HK-2 (cell line): ENCODE measurements around the gene MSMP.

Experiments
- DNase-seq: peaks from one replicate; pipeline ENCODE4 v3.0.0-alpha.2; 2018; ENCODE audit not compliant: unreplicated experiment

MSMP gene

GRCh38 chr9:35771534-35771933 is 17.5 kb upstream of the MSMP start:
- DNase-seq = no peak

GRCh38 chr9:35771075-35771433 is 17.0 kb upstream of the MSMP start:
- DNase-seq = no peak

- DNase-seq = no peak
These were observed 15.7 kb upstream of the MSMP start for GRCh38 chr9:35769763-35770162.

- no peak for DNase-seq
These were observed 13.4 kb upstream of the MSMP start for GRCh38 chr9:35767458-35767857.

GRCh38 chr9:35766997-35767396 is 12.9 kb upstream of the MSMP start:
- DNase-seq = no peak

- no peak for DNase-seq
These were observed 9.7 kb upstream of the MSMP start for GRCh38 chr9:35763803-35764202.

- DNase-seq = no peak
These were observed 9.1 kb upstream of the MSMP start for GRCh38 chr9:35763181-35763580.

- DNase-seq = no peak
These were observed 6.6 kb upstream of the MSMP start for GRCh38 chr9:35760651-35761050.

- no peak for DNase-seq
These were observed 5.7 kb upstream of the MSMP start for GRCh38 chr9:35759795-35760194.

GRCh38 chr9:35758475-35759050 is 4.5 kb upstream of the MSMP start:
- DNase-seq = no peak

- DNase-seq = no peak
These were observed 3.8 kb upstream of the MSMP start for GRCh38 chr9:35757892-35758275.

- DNase-seq = peak; percentile 55
These were observed 3.3 kb upstream of the MSMP start for GRCh38 chr9:35757226-35757891.

- DNase-seq = no peak
These were observed 2.5 kb upstream of the MSMP start for GRCh38 chr9:35756275-35757225.

- DNase-seq = no peak
These were observed 995 bp upstream of the MSMP start for GRCh38 chr9:35755071-35755470.

- DNase-seq = no peak
These were observed 610 bp downstream of the MSMP start for GRCh38 chr9:35753466-35753865.

GRCh38 chr9:35750256-35750531 is 3.9 kb downstream of the MSMP start:
- DNase-seq = no peak

GRCh38 chr9:35749515-35750255 is 4.4 kb downstream of the MSMP start:
- peak; percentile 22 for DNase-seq

- peak; percentile 73 for DNase-seq
These were observed 5.1 kb downstream of the MSMP start, which contains the start of the genes GBA2 and RGP1 for GRCh38 chr9:35748858-35749514. Gene GBA2 (minus strand): TSS chr9:35749228. CDS start chr9:35748704, 524 bp downstream. Gene RGP1 (plus strand): TSS chr9:35749287. CDS start chr9:35749756, 469 bp downstream.

- no peak for DNase-seq
These were observed 5.7 kb downstream of the MSMP start for GRCh38 chr9:35748242-35748857.

- no peak for DNase-seq
These were observed 7.5 kb downstream of the MSMP start for GRCh38 chr9:35746583-35746982.

GRCh38 chr9:35745569-35745968 is 8.5 kb downstream of the MSMP start:
- DNase-seq = no peak
